C4-2B (cell line): Measurements from ENCODE around the gene CD40.

Experiments used
- H3K27ac ChIP-seq: fragments of 450-650 bp; 2 replicates; pipeline ENCODE4 v1.5.1; 2017
- ZFX ChIP-seq: fragments of 450-650 bp; IDR thresholded peaks from 2 replicates; pipeline ENCODE4 v1.6.1; 2017
- TF ChIP-seq, protein P1 (sequence below): fragments of 450-650 bp; conservative IDR thresholded peaks from 2 replicates; pipeline ENCODE4 v1.5.1; 2017; ENCODE audit warnings: mild to moderate bottlenecking

CD40 gene

DNA sequence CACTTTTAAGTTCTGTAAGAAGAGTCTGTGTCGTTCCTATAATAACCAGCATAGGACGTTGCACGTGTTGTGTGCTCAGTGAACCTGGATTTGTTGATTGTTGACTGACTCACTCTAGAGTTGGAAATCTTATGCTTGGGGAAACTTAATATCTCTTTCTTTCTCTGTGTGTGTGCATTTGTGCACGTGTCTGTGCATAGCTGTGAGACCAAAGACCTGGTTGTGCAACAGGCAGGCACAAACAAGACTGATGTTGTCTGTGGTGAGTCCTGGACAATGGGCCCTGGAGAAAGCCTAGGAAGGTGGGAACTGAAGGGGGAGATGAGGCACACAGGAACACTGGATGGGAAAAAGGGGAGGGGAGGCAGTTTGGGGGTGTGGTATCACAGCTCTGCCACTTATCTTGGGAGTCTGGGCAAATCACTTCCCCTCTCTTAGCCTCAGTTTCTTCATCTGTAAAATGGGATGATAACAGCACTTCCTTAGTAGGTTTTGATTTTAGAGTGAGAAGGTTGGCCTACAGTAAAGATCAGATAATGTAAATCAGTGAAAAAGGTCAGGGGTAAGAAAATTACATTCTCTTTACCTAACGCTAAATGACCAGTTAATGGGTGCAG is 8.4 kb downstream of the CD40 start:
- TF ChIP-seq, protein P1, sequence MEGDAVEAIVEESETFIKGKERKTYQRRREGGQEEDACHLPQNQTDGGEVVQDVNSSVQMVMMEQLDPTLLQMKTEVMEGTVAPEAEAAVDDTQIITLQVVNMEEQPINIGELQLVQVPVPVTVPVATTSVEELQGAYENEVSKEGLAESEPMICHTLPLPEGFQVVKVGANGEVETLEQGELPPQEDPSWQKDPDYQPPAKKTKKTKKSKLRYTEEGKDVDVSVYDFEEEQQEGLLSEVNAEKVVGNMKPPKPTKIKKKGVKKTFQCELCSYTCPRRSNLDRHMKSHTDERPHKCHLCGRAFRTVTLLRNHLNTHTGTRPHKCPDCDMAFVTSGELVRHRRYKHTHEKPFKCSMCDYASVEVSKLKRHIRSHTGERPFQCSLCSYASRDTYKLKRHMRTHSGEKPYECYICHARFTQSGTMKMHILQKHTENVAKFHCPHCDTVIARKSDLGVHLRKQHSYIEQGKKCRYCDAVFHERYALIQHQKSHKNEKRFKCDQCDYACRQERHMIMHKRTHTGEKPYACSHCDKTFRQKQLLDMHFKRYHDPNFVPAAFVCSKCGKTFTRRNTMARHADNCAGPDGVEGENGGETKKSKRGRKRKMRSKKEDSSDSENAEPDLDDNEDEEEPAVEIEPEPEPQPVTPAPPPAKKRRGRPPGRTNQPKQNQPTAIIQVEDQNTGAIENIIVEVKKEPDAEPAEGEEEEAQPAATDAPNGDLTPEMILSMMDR, result no peak
- no peak for TF ChIP-seq ZFX
- H3K27ac ChIP-seq, result no peak overlapping the region

DNA sequence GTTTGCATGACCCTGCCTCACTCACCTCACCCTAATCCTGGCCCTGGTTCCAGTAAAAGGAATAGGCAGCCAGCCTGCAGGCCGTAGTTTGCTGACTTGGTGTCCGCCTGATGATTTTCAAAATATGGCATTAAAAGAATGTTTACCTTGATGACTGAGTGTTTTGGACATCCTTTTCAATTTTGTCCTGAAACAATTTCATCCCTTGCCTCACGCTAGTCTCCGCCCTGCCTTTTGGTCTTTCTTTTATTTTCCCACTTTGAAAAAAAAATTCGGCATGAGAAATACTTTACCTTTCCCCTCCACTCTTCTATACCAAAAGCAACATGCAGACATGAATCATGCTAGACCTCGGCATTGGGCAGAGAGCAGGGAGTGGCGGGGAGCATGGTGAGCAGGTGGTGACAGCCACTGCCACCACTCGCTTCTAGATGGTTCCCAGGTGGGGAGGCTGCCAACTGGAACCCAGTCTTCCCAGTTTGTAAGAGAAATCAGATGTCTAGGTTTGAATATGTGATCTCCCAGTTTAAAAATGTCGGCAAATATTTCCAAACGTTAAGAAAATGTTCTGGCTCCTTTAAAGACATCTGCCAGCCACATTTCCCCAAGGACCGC is 9.4 kb downstream of the CD40 start:
- TF ChIP-seq, protein P1, result no peak
- no peak for TF ChIP-seq ZFX
- H3K27ac ChIP-seq, result no peak overlapping the region

DNA sequence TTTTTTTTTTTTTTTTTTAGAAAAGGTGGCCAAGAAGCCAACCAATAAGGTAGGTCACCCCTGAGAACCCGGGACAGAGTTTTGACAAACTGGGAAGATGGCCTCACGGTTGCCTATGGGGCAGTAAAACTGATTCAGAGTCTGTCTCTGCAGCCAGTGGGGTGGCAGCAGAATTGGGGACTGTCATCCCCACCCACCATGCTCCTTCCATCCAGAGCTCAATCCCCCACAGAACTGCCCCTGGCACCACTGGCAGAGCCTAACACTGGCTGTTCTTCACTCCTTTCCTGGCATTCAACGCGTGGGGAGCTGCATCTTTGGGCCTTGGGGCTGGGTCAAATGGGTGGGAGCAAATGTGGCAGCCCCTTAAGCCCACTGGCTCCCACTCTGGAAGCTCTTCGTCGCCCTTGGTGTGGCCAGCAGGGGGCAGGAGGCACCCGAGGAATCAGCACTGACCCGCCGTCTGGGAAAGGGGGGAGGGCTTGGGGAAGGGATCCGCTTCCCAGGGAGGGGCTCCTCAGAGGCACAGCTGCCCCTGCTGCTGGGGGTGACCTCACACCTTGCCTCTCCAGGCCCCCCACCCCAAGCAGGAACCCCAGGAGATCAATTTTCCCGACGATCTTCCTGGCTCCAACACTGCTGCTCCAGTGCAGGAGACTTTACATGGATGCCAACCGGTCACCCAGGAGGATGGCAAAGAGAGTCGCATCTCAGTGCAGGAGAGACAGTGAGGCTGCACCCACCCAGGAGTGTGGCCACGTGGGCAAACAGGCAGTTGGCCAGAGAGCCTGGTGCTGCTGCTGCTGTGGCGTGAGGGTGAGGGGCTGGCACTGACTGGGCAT is 10.4 kb downstream of the CD40 start:
- no peak overlapping the region for H3K27ac ChIP-seq
- TF ChIP-seq, protein P1, result peak; percentile 74
- TF ChIP-seq ZFX, result no peak

DNA sequence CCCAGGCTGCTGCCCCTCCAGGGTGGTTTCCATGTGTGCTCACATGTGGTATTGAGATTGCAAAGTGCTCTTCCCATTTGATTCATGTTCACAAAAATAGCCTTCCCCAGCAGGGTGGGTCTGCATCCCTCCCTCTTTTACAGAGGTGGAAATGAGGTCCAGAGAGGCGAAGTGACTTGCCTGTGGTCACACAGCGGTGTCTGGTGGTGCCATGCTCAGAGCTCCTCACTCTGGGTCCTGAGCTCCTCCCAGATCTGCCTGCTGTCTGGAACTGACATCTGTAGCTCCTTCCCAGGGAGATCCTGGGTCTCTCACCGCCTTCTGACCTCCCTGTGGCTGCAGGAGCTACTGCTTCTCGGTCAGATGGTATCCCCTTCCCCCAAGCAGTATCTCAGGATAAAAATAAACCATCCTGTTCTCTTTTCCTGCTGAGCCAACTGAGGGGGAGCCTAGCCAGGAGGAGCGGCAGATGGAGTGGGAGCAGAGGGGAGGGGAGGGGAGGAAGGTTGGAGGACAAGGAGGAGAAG is 11.9 kb downstream of the CD40 start:
- no peak for TF ChIP-seq ZFX
- TF ChIP-seq, protein P1, result no peak
- H3K27ac ChIP-seq, result no peak overlapping the region

DNA sequence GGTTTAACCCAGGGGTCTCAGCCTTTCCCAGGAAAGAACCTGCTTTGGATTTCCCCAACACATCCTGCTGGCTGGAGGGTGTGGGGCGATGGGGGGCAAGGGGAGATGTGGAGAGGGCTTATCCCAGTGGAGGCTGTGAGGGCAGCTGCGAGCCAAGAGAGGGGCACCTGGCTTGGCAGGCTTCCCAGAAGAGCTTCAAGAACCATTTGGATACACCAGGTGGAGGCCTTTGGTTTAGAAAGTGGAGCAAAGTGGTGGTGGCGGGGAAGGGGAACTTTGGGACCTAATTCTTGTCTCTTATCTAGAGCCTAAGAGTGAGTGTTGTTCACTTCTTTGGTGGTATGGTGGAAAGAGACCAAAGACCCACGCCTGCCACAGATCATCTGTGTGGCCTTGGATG is 12.4 kb downstream of the CD40 start:
- TF ChIP-seq, protein P1, result no peak
- no peak for TF ChIP-seq ZFX
- no peak overlapping the region for H3K27ac ChIP-seq

DNA sequence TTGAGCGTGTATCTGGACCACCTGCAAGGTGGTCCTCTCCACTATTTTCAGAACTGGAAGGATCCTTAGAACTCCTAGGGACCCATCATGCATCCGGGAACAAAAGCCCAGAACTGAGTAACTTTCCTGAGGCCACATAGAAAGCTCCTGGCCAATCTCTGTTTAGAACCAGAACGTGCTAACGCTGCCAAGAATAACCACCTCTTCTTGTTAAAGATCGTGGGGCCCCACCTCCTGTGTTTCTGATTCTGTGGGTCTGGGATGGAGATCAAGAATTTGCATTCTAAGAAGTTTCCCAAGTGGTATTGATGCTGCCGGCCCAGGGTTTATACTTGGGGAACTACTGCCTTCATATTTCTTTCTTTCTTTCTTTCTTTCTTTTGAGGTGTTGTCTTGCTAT is 13.3 kb downstream of the CD40 start:
- no peak overlapping the region for H3K27ac ChIP-seq
- TF ChIP-seq ZFX, result no peak
- TF ChIP-seq, protein P1, result no peak

DNA sequence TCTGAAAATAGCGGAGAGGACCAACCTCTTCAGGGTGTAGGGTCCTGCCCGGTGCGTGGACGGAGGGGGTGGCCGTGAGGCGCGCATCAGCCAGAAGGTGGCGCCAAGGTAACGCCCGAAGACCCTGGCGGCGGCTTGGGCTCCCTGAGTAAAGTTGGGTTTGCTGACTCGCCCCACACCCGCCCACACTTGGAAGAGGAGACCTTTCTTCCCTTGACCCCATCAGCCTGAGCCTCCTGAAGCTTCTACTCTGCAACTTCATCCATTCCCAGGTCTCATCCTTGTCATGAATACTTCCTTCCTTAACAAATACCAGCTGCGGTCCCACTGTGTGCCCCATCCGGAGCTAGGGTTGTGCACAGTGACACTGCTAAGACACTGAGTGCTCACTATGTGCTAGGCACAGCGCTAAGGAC is 14.6 kb downstream of the CD40 start:
- no peak overlapping the region for H3K27ac ChIP-seq
- TF ChIP-seq, protein P1, result peak; percentile 96
- no peak for TF ChIP-seq ZFX
